GM19099 (cell line): Measurements from ENCODE around the gene RXFP4.

Experiments
- POLR2A ChIP-seq: IDR thresholded peaks from 3 replicates; pipeline ENCODE4 v1.6.1; 2011; ENCODE audit warnings: low read depth; ENCODE audit not compliant: insufficient read length; ENCODE audit errors: extremely low read depth

The RXFP4 gene

DNA sequence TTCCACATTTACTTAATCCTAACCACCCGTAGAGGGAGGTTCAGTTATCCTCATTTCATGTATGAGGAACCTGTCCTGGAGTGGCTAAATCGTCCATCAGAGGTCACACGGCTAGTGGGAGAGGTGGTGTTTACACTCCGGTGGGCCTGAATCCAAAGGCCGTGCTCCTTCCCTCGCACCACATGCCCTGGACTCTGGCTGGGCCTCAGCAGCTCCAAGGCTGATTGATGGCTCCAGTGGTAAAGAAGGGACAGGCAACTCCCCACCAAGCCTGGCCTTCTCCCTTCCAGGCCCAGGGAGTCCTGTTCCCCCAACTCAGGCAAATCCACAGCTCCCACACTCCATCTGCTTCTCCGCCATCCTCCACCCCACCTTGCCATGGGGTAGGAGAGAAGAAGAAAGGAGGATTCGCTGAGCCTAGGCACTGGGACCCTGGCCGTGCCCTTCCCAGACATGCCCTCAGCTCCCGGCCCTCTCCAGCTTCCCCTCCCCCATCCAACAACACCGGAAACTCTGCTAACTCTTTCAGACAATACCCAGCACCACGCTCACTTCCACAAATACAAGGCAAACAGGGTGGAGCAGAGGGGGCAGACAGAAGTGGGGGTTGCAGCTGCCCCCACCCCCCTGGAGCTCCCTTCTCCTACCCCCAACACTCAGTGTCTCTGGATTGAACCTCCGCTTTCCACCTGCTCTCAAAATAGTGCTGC lies 26.1 kb downstream of the RXFP4 start:
- no peak for TF ChIP-seq POLR2A

DNA sequence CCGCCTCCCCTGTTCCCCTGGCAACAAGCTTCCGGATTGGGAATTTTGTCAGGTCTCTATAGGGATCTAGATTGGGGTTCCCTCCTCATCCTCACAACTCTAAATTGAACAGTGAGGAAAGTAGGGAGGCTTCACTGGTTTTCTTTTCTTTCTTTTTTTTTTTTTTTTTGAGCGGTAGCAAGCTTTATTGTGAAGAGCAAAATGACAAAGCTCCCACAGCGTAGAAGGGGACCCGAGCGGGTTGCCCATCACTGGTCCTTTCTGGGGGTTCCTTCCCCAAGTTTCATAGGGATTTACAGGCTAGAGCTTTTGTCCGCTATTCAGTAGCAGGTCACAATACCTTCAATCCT lies 26.6 kb downstream of the RXFP4 start:
- no peak for TF ChIP-seq POLR2A

DNA sequence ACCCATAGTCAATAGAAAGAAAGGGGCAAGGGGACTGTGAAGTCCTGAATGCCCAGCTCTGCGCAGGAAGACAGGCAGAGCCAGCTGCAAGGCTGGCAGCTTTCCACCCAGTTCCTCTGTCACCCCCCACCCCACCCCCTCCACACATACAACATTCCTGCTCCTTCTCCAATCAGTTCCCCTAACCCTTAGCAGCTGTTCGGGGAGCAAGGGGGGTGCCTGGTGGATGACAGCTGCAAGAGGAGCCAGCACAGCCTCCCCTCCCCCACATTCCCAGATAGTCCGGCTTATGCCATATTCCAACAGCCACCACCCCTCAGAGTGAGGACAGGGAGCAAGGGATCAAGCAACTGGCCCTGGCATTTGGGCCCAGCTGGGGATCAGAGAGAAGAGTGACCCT lies 27.2 kb downstream of the RXFP4 start:
- no peak for TF ChIP-seq POLR2A

DNA sequence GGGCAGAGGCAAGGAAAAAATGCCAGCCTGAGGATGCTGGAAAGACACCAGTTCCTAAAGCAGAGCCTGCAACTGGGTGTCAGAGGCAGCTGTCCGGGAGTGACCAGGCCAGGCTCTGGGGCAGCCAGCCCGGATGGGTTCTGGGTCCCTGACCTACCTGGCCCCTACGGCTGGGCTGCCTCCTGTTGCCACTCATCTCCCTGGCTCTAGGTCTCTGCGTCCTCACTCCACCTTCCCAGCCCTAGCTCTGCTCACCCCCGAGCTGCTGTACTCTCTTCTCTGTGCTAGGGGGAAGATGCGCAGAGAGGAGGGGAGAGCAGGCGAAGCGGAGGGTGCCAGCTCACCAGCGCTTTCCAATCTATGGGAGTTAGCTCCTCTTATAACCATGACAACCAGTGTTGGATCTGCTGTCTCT lies 27.9 kb downstream of the RXFP4 start:
- no peak for TF ChIP-seq POLR2A

DNA sequence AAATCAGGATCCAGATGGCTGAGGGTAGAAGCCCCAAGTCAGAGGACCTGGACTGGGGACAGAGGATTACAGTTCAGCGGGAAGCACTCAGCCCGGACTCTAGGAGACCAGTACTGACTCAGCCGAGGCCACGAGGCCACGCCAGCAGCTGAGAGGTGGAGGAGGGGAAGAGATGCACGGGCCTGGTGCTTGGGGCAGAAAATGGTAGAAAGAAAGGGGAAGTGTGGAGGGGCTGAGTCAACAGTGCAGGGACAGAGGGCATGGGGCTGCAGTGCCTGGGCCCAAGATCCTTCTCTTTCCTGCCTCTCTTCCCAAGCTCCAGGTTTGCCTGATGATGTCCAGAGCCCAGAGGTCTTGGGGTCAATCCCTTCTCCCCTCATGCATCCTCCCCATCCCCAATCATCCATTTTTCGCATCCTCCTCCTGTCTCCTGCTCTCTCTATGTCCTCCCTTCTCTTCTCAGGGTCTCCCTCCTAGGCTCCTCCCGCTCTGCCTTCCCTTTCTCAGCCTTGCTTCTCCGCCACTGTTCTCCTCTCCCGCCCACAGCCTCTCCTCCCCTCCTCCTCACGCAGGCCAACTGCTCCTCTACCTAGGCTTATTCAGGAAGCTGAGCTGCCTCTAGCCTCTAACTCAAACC lies 29.2 kb downstream of the RXFP4 start:
- no peak for TF ChIP-seq POLR2A

DNA sequence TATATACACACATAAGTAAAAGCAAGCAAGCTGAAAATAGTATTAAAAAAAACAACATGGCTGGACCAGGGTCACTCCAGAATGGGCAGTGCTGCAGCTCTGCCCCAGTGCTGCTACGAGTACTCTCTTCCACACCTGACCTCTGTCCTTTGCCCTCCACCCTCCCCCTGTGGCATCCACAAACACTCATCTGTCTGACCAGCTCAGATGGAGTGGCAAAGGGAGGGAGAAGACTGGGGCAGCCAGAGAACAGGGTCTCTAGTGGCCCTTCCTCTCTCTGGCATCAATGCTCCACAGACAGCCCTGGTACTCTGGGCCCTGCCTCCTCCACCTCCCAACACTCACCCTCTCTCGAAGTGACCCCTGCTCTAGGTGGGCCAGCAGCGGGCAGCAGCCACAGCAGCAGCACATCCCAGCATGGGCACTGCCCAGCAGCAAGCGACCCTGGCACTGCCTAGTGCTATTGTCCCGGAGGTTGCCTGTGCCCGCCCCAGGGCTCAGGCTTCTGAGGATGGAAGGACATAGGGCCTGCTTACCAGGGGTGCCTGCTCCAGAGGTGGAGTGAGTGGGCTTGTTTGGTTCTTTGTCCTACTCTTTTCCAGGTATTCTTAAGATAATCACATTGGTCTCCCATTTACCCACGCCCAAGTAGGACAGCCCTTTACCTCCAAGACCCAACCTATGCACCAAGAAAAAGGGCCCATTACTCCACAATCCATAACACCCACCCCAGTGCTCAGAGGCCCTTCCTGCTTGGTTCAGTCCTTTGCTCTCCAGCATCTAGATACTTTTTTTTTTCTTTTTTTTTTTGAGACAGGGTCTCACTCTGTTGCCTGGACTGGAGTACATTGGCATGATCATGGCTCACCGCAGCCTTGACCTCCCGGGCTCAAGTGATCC lies 30.7 kb downstream of the RXFP4 start:
- TF ChIP-seq POLR2A, result no peak

DNA sequence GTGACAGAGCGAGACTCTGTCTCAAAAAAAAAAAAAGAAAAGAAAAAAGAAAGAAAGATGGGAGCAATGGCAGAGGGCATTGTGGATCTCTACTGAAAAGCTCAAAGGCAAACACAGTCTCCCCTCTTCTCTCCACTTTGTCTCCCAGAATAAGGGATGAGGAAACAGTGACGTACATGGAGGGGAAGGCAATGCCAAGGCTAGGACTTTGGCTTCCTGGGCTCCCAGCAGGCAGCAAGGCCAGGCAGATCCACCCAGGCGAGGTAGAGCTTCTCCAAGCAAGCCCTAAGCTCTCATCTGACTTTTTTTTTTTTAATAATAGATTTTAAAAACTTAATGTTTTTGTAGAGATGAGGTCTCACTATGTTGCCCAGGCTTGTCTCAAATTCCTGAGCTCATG lies 32.3 kb downstream of the RXFP4 start:
- no peak for TF ChIP-seq POLR2A

DNA sequence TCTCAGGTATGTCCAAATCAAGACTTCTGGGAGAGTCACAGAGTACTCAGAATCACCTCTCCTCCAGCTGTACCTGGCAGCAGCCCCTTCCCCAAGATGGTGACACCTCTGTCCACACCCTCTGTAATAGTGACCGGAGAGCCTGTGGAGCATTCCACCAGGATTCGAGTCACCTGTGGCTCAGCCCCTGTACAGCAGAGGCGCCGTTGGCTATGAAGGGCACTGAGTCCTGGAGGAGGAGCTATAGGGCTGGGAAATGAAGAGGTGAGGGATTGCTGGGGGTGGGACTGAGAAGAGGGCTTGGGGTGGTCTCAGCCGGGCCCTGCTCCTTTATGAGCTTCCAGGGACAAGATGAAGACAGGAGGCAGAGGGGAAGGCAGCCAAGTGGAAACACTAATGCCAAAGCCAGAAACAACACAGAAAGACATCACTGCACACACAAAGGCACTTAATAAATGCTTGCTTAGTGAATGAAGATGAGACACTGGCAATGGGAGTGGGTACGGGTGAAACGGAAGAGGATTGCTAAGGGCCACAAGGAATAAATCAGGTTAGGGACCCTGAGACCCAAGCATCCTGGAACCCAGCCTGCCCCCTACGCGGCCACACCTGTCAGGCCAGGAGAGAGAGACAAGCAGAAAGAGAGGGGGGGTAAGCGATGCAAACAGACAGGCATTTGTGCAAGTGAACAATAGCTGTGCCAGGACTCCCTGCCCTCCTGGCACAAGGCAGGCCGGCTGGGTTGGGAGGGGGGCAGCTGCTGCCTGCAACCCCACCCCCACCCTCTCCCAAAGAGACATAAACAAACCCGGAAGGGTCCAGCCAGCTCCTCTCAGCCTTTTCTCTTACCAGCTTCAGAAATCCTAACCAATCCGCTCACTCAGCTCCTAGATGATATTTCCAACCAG lies 33.0 kb downstream of the RXFP4 start:
- TF ChIP-seq POLR2A, result no peak

DNA sequence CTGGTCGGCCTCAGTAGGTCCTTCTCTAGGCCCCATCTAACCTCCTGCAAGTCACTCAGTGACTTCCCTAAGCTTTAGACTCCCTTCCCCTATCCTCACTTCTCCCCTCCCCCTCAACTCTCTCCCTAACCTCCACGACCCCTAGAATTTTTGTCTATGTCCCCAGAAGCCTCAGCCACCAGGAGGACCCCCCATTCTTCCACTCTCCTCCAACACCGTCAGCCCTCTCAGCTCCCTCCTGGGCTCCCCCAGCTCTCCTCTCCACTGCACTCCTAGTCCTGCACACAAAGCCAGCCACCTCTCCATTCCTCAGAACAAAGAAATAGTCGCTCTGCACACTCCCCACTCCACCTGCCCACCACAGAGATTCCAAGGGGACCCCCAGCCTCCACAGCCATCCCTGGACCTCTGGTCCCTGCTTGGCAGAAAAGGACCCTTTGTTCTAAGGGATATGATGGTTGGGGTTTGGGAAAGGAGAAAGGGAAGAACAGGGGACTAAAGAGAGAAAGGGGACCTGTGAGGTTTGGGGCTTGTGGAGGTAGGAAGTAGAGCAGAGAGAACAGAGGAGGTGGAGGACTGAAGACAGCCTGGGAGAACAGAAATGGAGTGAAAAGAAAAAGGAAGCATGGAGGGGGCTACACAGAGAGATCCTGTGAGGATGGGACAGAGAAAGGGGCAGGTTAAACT lies 34.1 kb downstream of the RXFP4 start:
- TF ChIP-seq POLR2A, result no peak

DNA sequence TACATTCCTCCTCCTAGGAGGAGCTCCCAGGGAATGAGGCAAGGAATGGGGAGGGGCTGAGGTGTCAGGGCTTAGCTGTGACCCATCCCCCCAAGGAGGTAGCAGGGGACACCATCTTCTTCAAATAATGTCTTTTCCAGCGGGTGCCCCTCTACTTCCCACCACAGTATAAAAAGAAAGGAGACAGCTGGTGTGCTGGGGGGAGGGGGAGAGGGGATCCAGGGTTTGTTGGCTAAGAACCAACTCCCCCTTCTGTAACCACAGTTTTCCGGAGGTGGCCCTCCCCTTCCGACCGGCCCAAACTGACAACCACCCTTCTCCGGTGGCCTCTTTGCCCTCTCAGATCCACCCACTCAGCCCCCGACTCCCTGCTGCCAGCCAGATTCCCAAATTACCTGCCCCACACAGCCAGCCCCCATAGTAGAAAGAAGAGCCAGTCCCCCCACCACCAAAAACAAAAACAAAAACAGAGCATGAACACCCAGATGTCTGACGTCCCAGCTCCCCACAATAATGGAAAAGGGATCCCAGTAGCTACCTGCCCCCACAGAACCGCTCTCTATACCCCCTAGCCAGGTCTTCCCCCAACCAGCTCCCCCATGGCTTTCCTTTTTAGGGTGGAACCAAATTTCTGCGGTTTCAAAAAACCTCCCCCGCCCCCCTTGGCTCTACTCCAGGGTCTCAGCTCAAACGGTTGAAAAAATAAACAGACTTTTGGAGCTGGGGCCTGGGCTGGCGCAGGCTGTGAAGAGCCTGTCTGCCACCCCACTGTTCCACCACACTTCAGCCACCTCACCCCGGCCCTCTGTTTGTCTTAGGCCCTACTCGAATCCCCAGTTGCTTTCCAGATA lies 34.8 kb downstream of the RXFP4 start:
- TF ChIP-seq POLR2A, result no peak

DNA sequence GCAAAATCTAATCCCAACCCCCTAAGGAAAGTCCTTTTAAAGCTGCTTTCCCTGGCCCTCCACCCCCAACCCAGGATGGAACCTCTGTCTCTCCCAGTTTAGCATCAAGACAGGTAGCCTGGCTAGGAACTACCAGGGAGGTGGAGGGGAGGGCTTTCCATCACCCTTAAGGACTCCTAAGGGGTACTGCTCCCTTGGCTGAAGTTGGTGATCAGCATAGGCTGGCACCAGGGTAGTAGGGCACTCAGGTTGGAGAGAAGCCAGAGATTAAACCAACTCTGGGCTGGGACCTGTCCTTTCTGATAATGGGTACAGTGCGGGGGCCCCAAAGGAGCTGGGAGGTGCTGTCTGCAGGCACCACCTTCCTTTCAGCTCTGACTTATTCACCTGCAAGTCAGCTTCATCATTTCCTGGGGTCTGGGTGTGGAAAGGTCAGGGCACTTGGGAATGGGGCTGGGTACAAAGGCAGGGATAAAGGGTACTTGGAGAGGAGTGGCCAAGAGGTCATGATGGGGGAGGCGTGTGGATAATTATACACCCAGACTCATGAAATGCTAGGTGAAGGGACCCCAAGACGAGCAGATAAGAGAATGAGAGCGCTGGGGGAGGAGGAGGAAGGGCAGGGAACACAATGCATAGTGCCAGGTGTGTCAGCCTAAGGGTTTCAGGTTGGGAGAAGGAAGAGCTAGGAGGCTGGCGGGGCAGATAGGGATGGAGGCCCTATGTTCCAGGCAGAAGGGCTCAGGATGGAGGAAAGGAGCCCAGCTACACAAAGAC lies 35.7 kb downstream of the RXFP4 start:
- no peak for TF ChIP-seq POLR2A

DNA sequence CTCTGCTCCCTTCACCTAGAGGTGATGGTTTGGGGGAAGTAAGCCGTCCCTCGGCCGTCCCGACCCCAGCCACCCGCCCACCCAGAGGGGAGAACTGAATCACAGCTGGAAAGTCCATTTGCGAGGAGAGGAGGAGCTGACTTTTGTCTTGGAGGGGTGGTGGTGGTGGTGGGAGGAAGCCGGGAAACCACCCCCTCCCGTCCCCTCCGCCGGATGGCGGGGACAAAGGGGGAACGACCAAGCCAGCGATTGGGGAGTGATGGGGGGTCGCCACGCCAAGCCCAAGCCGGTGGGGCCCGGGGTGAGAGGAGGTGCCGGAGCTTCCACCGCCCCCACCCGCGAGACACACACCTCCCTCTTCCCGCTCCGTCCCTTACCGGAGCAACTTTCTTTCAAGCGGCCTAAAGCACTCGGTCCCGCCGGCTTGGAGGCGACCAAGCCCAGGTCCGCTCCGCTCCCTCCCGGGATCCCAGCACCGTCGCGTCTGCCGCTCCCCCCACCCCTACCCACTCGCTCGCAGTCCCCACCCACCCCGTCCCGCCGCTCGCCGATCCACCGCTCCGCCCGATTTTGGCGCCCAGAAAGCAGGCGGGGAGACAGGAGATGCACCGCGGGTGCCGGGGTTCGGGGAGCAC lies 36.4 kb downstream of the RXFP4 start:
- peak; percentile 36 for TF ChIP-seq POLR2A
